BJ (cell line): Measurements from ENCODE around the gene ARID2. TPM values are rescaled to one million over a fixed set of nuclear protein-coding genes. Genes with fewer than 3 reads are reported as not detected.

Experiments used
- CTCF ChIA-PET: fragments of 350-600 bp; formaldehyde crosslinking; extraction: SDS; loops from one replicate; lab custom pipeline; 2021; ENCODE audit warnings: antibody characterized with exemption, inconsistent platforms; lab: Yijun Ruan, JAX
- POLR2A ChIA-PET: fragments of 300-600 bp; sonication (Branson Sonifier 250); formaldehyde crosslinking; extraction: SDS; loops from one replicate; lab custom pipeline; 2021; ENCODE audit warnings: antibody characterized with exemption; lab: Charles Lee
- DNase-seq: peaks from one replicate; pipeline ENCODE4 v3.0.0-alpha.2; 2011; ENCODE audit warnings: low read depth
- H3K27me3 ChIP-seq: 2 replicates; pipeline ENCODE4 v1.6.0; 2011; ENCODE audit warnings: low read length; ENCODE audit not compliant: control insufficient read depth, insufficient read depth
- H3K36me3 ChIP-seq: 2 replicates; pipeline ENCODE4 v1.5.1; 2011; ENCODE audit warnings: low read length; ENCODE audit not compliant: control insufficient read depth, insufficient read depth
- H3K4me3 ChIP-seq: 2 replicates; pipeline ENCODE4 v1.5.1; 2011; ENCODE audit warnings: low read depth, mild to moderate bottlenecking, control low read depth, low read length
- CTCF ChIP-seq: IDR thresholded peaks from 2 replicates; pipeline ENCODE4 v1.5.1; 2011; ENCODE audit warnings: low read depth, mild to moderate bottlenecking, control low read depth, inconsistent platforms, low read length, moderate library complexity; ENCODE audit not compliant: insufficient read depth
- polyA plus RNA-seq: library from polyadenylated mRNA; depleted of rRNA; stranded (reverse); fragments of >200 nt; gene quantifications from 2 replicates; pipeline ENCODE4 v1.2.3, GENCODE V29; 2011
- small RNA-seq: library from RNA; depleted of rRNA; stranded (forward); fragments of <200 nt; gene quantifications from one replicate; pipeline ENCODE3, GENCODE V24; 2012; ENCODE audit warnings: low replicate concordance, low read depth; ENCODE audit not compliant: insufficient read length

Gene ARID2
- polyA plus RNA-seq, 1 experiment, result 11.1 TPM

GRCh38 chr12:45948546-45948945 is 219.0 kb downstream of the ARID2 start:
- CTCF ChIA-PET, result interaction anchor here (1.0 to 1.4 kb wide), 3 partner anchors 17 to 42 kb away, joined by 3 to 4 read pairs (median 3); no protein-coding TSS in a partner anchor

More at GRCh38 chr12:45948546-45948945, 219.0 kb downstream of the ARID2 start:
- Histone ChIP-seq H3K27me3 (no peaks in the 10 kb centered on the region), H3K36me3 (peaks cover 3% of the 10 kb centered on the region), H3K4me3 (no peak overlapping the region)
- POLR2A ChIA-PET, result no interaction called here
- no peak for DNase-seq
- no peak for TF ChIP-seq CTCF

Small RNA genes within 50 kb of the gene (small RNA-seq; reads per million reads assigned to genes)
- gene RN7SL246P, result not detected
